Activated CD8-positive, alpha-beta T cell treated with anti-CD3 and anti-CD28 coated beads, Interleukin-2, amount 10 ng/mL, durations not matched to agents 7 days and 5 days (primary cell): ENCODE results near the gene TGFB1. TPM values are rescaled to one million over a fixed set of nuclear protein-coding genes. Genes with fewer than 3 reads are reported as not detected.

Experiments
- total RNA-seq, 2 experiments: library from RNA; stranded (reverse); gene quantifications; one replicate each; pipeline ENCODE4 v1.2.3, GENCODE V29; 2021

Gene TGFB1
- total RNA-seq, 2 experiments from 2014 or later, result 210 to 231 TPM

Other genes starting within 250 kb of the TGFB1 start
- not detected for gene CYP2F1, start 239.5 kb downstream of the TGFB1 start, total RNA-seq
- under 1 TPM; 0.83 to 0.95 TPM for gene CYP2S1, start 160.7 kb downstream of the TGFB1 start, total RNA-seq
- not detected for gene AXL, start 134.7 kb downstream of the TGFB1 start, total RNA-seq
- 100 to 1,000 TPM; 332 to 340 TPM for gene HNRNPUL1, start 89.5 kb downstream of the TGFB1 start, total RNA-seq
- gene CCDC97, start 43.8 kb downstream of the TGFB1 start, total RNA-seq, result 10 to 100 TPM; 33.5 to 36.1 TPM
- gene B9D2, start 10.2 kb upstream of the TGFB1 start, total RNA-seq, result 10 to 100 TPM; 10.6 to 12.8 TPM
- 1 to 10 TPM; 5.3 to 6.4 TPM for gene TMEM91, start 22.6 kb upstream of the TGFB1 start, total RNA-seq
- gene EXOSC5, start 43.4 kb upstream of the TGFB1 start, total RNA-seq, result 10 to 100 TPM; 25.3 to 26.6 TPM
- gene BCKDHA, start 43.9 kb upstream of the TGFB1 start, total RNA-seq, result 10 to 100 TPM; 15.8 to 24.5 TPM
- 1 to 10 TPM; 2.9 to 5.2 TPM for gene B3GNT8, start 73.5 kb upstream of the TGFB1 start, total RNA-seq
- gene DMAC2, start 86.0 kb upstream of the TGFB1 start, total RNA-seq, result 10 to 100 TPM; 44.8 to 47.0 TPM
- not detected for gene ERICH4, start 89.2 kb upstream of the TGFB1 start, total RNA-seq
- 10 to 100 TPM; 41.8 to 49.4 TPM for gene CEACAM21, start 222.2 kb upstream of the TGFB1 start, total RNA-seq